Inferior parietal cortex (tissue), 1 donor: ENCODE measurements around the gene JADE2.
A peak's percentile ranks its signal among the peaks of the same experiment; 100 is the strongest.
"Not testable (repeated sequence)": the region's sequence is repeated elsewhere in the genome, so short reads cannot be mapped to it uniquely, and the experiment has no call there.

Experiments used
- DNase-seq: peaks from one replicate; pipeline ENCODE4 v3.0.0-alpha.2; 2016; ENCODE audit errors: extremely low spot score

JADE2 gene

GRCh38 chr5:134590992-134591659, 65.7 kb downstream of the JADE2 start:
- DNase-seq, result no peak

GRCh38 chr5:134592141-134592746, 66.8 kb downstream of the JADE2 start:
- no peak for DNase-seq

- peak; percentile 31 for DNase-seq
Observed at GRCh38 chr5:134594336-134594735, 68.9 kb downstream of the JADE2 start.

GRCh38 chr5:134594797-134595457, 69.5 kb downstream of the JADE2 start:
- no peak for DNase-seq

- peak; percentile 26 for DNase-seq
Observed at GRCh38 chr5:134595458-134595838, 70.0 kb downstream of the JADE2 start.

- DNase-seq, result not testable (repeated sequence)
Observed at GRCh38 chr5:134599820-134600219, 74.3 kb downstream of the JADE2 start.

GRCh38 chr5:134600600-134600999, 75.1 kb downstream of the JADE2 start:
- DNase-seq, result no peak

- DNase-seq, result no peak
Observed at GRCh38 chr5:134603059-134603458, 77.6 kb downstream of the JADE2 start.

- DNase-seq, result no peak
Observed at GRCh38 chr5:134604908-134605307, 79.4 kb downstream of the JADE2 start.

GRCh38 chr5:134606726-134607125, 81.3 kb downstream of the JADE2 start:
- no peak for DNase-seq

GRCh38 chr5:134608555-134608954, 83.1 kb downstream of the JADE2 start:
- DNase-seq, result no peak

GRCh38 chr5:134609232-134609851, 83.9 kb downstream of the JADE2 start:
- DNase-seq, result no peak

- DNase-seq, result no peak
Observed at GRCh38 chr5:134610725-134611124, 85.3 kb downstream of the JADE2 start.

GRCh38 chr5:134611515-134611914, 86.0 kb downstream of the JADE2 start:
- no peak for DNase-seq

GRCh38 chr5:134614450-134615085, 89.1 kb downstream of the JADE2 start:
- DNase-seq, result no peak

- no peak for DNase-seq
Observed at GRCh38 chr5:134620634-134621033, 95.2 kb downstream of the JADE2 start.

GRCh38 chr5:134625559-134625958, 100.1 kb downstream of the JADE2 start:
- DNase-seq, result no peak

- DNase-seq, result no peak
Observed at GRCh38 chr5:134626369-134627014, 101.0 kb downstream of the JADE2 start.
